Measurements from ENCODE around the gene KCNG1.

The KCNG1 gene

DNA sequence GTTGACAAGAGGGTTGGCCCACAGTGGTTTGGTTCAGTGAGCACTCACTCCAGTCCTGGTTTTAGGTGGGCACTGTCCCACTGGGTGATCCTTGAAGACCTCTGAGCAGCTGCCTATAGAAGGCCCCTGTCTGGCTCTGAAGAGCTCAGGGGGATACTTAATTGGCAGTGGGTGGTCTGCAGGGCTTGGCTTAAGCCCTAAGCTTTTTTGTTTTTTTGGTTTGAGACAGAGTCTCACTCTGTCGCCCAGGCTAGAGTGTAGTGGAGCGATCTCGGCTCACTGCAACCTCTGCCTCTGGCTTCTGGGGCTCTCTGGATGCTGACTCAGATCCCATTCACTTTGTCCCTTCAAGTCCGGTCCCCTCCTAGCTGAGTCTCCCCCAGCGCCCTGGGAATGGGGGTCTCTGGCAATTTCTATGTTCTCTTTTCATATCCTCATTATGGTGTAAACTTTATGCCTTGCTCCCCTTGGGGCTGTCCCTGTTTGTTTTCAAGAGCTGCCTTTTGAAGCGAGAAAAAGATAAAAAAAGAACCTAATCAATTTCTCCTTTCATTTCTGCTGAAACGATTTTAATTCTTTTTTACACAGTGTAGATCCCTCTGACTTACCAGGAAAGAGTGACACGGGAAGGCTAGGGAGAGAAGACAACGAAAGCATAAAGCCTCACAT is 12.2 kb upstream of the KCNG1 start:
- DNase-seq, result peak; percentile 55

- peak; percentile 23 for DNase-seq
These were observed 11.6 kb upstream of the KCNG1 start for GRCh38 chr20:51034476-51034875.

DNA sequence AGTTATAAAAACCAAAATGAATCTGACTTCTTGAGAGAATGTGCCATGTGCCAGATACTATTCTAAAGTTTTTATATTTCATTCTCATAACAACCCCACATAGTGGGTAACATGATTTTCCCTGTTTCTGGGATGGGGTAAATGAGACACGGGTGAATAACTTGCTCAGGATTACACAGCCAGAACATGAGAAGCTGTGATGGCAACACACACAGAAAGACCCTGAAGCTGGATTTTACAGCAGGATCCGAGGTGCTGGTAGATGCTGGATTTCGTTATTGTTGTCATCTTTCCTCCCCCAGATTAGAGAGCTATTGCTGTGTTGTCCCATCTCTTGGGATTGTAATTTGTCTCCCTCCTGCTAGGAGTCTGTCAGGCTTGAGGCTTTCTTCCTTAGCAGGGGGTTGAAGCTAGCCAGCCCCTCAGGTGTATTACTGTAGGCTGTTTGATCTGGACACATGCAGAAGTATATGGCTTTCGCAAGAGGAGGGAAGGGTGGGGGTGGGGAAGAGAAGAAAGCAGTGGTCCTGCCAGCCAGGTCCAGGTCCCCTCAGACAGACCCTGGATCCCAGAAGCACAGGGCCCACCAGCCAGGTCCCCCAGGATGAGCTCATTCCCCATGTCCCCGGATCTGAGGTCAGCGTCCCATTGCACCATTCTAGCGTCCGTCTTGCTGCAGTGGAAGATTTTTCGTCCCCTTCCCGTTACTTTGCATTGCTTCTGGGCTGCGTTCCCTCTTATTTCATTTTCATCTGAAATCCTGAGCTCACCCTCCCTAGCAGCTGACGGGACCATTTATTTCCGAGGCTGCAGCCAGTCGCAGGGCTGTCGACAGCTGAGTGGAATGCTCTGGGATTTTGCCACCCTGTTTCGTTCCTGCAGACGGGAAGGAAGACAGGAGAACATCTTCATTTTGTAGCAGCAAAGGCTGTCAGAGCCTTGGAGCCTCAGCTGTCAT is 7.3 kb upstream of the KCNG1 start:
- no peak for DNase-seq

- no peak for DNase-seq
These were observed 6.6 kb upstream of the KCNG1 start for GRCh38 chr20:51029556-51029955.

GRCh38 chr20:51028616-51029212 is 5.8 kb upstream of the KCNG1 start:
- DNase-seq, result no peak

- no peak for DNase-seq
These were observed 4.3 kb upstream of the KCNG1 start for GRCh38 chr20:51027035-51027795.

- DNase-seq, result no peak
These were observed 3.4 kb upstream of the KCNG1 start for GRCh38 chr20:51026269-51026668.

DNA sequence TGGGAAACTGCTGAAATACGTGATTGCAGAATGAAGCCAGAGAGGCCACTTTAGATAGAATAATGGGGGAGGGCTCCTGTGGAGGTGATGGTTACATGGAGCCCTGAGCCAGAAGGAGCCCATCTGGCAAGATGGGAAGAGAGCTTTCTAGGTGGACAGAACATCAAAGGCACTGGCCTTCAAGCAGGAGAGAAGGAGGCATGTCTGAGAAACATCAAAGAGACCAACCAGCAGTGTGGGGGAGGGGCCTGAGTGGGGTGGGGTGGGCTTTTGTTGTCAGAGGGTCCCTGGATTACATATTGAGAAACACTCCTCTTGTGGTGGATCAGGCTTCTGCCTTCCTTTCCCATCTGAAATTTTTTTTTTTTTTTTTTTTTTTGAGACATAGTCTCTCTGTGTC is 1.9 kb upstream of the KCNG1 start:
- DNase-seq, result no peak

GRCh38 chr20:51023617-51024155 is 779 bp upstream of the KCNG1 start:
- DNase-seq, result no peak

- no peak for DNase-seq
These were observed 592 bp downstream of the KCNG1 start for GRCh38 chr20:51022227-51022802.

GRCh38 chr20:51021067-51022025 is 1.6 kb downstream of the KCNG1 start:
- no peak for DNase-seq

DNA sequence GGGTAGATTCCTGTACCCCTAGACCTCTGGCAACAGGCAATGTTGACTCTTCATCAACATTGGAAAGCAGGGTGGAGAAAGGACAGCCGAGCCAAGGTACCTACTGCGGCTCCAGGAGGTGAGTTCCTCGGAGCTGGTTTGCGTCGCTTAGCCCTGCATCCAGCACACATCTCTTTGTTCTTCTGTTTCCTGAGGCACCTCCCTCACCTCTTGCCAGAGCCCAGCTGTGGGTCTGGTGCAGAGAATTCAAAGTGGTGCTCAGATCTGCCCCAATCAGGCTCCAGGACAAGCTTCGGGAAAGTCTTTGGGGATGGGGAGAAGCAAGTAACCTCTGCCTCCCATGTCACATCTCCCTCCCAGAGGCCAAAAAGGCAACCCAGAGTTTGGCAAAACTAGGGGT is 2.2 kb downstream of the KCNG1 start:
- no peak for DNase-seq

DNA sequence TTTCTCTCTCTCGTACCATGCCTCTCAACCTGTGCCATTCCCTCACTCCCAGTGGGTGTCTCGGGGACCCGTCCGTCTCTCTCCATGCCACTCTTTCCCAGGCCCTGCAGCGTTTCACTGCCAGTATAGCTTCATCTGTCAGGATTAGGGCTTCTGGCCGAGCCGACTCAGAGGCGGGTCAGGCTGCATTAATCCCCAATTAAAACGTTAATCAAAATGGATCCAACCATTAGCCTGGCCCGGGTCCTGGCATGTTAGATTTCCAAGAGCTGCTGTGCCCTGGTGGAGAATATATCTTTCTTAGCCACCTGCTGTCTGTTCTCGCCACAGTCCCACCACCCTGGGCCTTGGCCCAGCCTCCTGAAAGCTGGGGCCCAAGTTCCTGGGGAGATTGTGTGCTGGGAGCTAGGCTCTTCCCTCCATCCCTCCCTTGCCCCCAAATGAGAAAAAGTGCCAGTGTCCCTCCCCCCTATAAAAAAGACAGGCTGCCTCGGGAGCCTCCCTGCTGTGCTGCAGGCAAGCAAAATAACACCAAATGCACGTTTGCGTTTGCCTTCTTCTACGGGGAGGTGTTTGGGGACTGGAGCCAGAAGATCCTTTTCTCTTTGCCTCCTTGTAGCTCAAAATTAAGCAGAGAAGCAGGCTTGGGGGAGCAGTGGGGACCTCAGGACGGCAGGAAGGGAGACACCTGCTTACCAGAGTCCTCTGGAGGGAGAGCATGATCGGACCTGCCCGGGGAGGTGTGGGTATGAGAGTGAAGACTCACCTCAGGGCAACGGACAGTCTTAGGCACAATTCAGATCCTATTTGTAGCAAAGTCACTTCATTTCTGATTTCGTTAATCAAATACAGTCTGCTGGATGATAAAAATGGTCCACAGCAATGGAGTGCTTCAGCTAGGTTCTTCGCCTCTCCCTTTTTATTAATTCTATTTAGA is 3.0 kb downstream of the KCNG1 start:
- DNase-seq, result no peak

GRCh38 chr20:51017251-51017650 is 5.7 kb downstream of the KCNG1 start:
- no peak for DNase-seq

DNA sequence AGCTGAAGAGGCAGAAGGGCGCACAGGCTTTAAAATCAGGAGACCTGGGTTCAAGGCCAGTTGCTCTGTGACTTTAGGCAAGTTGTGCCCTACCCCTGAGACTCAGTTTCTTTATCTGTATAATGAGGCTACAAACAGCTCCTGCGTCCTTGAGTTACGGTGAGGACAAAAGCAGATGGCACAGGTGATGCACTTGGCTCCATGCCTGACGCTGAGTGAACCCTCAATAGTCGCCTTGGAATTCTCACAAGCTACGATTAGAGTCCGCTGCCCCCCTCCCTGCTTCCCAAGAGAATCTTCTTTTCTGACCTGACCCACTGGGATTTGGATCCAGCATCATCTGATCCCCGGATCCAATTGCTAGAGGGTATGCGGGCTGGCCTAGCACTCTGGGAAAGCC is 6.4 kb downstream of the KCNG1 start:
- no peak for DNase-seq

GRCh38 chr20:51014797-51015722 is 7.8 kb downstream of the KCNG1 start:
- peak; percentile 55 for DNase-seq

GRCh38 chr20:51013577-51014330 is 9.2 kb downstream of the KCNG1 start:
- DNase-seq, result no peak

DNA sequence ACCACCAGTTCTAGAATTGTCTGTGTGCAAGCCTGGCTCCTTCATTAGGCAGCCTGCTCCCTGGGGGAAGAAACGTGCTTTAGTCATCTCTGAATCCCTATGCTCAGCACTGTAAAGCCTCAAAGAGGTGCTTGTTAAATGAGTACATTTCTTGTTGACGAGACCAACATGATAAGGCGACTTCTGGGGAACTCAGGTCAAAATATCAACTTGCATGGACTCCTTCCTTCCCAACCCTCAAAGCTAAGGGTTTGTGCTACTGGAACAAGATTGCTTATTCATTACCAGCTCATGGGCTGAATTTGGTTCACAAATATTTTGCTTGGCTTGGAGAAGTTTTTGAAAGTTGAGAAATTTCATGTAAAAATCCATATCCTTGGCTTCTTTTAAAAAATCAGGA is 10.6 kb downstream of the KCNG1 start:
- DNase-seq, result no peak

All from OCI-M1 (cell line).